EH (cell line): ENCODE measurements around the gene LCOR.

Source experiments
- DNase-seq: peaks from one replicate; pipeline ENCODE4 v3.0.0-alpha.2; 2015; ENCODE audit warnings: low read depth

The LCOR gene

DNA sequence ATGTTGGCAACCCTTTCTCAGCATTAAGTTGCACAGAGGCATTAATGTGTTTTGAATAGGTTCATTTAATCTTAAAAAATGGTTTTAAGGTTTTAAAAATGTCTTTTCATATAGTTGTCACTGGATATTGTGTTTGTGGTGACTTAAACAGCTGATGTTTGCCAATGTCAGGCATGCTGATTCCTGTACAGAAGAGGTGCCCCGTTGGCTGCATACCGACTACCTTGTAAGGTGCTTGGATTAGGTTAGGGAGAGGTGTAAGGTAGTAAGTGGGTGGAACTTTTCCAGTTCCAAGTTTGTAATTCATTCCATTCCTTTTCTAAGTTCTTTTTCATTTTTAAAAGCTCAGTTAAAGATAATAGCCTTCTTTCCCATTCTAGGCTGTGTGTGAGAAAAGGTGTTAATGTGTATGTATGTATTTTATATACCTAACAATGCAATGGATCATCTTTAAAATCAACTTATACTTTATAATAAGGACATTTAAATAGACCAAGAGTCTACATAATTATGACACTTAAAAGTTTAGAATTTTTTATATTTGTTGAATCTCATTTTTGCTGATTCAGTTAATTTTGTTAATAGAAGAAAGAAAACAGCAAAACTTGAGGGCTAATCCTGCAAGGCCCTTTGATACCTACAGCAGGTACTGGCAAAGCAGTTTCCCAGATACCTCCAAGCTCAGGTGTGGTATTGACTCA lies 155.2 kb downstream of the LCOR start:
- DNase-seq = no peak

DNA sequence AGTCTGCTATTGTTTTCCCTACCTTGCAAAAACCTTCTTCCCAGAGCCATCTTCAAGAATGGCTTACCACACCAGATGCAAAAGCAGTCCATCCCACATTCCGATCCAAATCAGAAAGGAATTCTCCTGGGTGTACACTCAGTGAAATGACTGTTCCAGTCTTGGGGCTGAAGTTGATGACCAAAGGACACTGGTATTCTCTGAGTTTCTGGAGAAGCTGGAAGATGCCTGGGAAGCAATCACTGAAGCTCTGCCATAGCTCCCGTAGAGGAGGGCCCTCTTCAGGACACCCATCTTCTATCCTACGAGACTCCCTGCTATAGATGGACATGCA lies 155.7 kb downstream of the LCOR start:
- peak; percentile 89 for DNase-seq

DNA sequence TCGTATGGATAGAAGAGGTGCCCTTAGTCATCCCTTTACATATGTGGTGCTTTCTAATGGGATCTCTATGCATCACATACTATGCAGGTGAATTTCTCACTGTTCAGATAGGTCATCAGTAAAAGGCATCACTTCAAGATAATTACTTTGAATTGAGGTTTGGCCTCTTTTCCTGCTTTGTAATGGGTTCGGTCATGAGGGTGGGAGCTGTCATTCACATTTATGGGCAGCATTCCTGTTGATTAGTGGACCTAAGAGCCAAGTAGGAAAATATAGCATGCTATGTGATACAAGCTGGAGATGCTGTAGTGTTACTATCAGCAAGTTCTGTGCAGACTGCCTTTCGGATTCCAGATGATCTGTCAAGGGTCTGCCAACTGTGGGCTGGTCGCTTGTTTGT lies 156.3 kb downstream of the LCOR start:
- peak; percentile 70 for DNase-seq

DNA sequence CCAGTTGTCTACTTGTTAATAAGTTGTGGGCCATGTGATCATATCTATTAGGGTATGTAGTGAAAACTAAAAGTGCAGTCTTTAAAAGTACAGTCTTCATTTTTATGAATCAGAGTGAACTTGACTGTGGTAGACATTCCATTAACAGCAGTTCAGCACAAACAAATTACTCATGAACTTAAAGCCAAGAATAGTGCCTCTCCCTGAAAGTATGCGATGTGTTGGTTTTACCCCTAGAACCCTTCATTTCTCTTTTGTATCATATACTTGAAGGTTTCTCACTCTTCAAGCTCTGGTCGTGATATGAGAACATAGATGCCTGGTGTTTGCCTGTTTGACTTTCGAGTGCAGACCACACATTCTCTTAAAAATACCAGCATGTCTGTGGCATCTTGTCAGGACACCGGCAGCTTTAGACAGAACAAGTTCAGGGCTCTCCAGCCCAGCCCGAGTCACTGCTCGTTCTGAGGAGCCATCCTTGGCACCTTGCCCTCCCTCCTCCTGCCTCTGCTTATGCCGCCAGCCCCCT lies 159.3 kb downstream of the LCOR start:
- peak; percentile 89 for DNase-seq

DNA sequence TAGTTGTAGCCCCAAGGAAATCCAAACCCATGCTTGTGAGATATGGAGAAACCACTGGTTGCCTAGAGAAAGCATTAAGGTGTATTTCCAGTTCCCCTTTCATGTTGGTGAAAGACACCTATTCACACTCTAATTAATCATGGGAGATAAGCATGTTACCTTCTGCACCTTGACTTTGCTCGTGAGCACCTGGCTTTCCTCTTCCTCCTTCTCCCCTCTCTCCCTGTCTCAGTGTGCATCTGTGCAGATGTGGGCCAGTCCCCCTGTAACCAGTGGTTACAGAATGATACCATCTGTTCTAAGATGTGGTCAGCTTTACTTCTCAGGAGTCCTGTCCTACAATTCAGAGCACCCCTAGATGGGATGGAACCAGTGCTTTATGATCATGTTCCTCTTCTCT lies 160.6 kb downstream of the LCOR start:
- no peak for DNase-seq

DNA sequence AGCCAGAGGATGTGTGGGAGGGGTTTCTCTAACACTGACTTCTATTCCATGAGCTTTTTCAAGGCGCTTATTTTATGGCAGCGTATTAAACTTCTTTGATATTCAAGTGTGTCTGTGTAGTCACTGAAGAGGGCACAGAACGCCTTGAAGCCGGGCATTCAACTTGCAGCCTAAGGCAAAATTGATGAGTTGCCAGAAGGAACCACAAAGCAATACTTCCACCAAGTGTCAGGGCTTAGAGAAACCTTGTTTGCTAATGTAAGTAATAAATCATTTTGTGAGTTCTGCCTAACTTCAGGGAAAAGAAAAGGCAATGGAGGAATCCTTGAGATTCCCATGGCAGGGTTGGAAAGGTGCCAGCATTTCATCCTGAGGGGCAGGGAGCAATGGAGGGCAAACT lies 163.8 kb downstream of the LCOR start:
- peak; percentile 67 for DNase-seq

DNA sequence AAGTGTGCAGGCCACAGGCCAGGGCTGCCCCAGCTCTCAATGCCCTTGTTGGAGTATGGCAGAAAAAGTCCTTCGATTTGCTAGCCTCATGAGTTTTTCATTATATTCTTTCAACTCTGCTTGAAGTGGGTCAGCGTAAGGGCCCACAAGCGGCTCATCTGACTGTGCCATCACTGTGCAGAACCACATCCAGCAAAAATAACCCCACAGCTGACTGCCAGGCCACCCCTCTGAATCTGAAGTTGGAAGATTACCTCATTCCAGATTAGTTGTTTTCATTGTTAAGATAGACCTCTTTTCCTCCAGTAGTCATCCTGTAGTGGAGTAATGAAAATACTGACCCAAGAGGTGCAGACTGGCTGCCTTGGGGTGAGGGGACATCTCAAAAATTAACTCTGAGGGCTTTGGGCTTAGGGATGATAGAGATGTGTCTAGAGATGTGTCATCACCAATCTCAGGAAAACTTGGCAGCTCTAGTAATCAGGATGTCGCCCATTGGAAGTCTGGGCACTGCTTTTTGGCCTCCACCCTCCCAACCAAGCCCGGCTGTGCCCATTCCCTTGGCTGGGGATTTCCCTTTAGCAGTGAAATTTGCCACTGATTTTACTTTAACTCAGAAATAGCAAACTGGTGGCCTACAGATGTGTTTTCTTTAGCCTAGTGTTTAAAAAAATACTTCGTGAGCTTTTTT lies 164.3 kb downstream of the LCOR start:
- no peak for DNase-seq

DNA sequence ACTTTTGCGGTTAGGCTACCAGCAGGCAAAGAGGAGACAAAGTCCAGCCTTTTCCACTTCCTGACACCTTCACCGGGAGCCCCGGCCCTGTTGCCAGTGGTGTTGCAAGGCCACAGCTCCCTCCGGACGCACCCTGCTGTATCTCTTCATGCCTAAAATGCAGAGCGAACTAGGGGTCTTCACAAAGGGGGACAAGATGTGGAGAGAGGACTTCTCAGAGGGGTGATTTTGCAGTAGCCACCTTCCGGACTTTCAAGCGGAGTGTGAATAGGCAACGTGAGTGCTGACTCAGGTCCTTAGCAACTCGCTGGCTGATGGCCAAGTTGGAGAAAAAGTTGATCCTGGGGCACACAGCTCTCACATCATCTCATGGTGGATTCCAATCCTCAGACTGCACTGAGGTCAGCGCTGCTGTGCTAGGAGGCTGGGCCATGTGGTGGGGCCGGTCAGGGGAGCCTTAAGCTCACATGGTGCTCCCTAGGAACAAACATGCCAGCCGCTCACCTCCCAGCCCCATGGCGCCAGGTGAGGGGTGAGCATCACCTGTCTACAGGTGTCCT lies 166.3 kb downstream of the LCOR start:
- DNase-seq = peak; percentile 40

DNA sequence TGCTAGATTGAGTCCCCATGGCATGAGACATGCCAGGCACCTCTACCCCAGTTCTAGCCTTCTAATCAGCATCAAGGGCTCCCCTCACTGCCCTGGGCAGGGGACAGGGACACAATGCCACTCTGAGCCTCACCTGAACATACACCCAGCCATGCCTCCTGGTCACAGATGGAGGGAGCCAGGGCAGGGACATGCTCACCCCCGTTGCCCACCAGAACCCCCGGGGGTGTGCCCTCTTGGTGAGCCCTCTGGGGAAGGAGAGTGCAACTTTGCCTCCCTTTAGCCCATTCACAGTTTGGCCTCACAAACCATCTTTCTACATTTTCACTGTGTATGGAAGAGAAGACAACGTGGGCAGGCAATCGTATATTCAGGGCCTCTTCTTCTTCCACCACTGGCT lies 167.2 kb downstream of the LCOR start:
- no peak for DNase-seq

DNA sequence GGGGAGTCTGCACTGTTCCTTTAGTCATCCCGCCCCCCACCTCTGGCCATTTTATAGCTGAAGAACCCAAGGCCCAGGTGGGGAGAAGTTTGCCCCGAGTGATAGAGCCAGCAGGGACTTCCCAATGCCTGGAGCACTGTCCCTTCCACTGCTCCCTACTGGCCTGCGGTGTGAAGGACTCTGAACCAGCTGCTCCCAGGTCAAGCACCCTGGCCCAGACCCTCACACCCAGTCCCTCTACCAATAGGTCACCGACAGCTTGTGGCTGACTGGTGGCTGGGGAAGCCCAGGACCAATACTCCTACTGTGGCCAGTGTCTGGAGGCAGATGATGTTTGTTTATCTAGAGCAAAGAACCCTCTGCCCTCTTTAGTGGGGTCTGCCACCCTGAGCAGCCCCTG lies 167.9 kb downstream of the LCOR start:
- no peak for DNase-seq

DNA sequence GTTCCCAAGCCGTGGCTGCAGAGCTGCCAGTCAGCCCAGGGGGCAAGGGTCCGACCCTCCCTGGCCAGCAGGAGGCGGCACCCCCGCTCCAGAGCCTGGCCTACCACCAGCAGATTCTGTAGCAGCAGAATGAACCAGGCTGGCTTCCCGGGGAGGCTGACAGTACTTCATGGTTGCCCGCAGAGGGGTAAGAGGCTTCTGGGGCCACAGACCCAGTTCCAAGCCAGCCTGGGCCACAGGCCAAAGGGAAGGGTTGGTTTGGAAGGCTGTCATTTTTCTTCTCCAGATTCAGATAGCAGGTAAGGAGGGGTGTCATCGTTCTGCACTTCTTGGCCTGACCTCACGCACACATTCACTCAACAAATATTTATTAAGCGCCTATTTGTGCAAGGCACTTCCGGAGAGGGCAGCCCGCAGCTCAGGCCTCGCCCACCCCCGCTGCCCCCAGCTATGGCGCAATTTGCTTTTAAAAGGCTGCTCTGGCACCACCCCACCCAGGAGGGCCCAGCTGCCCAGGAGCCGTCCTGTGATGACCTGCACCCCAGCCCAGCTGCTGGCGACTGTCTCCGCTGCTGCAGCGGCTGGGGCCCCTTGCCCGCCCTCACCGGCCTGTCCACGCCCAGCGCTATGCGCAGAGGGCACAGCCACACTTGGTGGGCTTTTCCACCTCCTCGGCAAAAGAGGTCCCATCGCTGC lies 168.5 kb downstream of the LCOR start:
- DNase-seq = no peak

DNA sequence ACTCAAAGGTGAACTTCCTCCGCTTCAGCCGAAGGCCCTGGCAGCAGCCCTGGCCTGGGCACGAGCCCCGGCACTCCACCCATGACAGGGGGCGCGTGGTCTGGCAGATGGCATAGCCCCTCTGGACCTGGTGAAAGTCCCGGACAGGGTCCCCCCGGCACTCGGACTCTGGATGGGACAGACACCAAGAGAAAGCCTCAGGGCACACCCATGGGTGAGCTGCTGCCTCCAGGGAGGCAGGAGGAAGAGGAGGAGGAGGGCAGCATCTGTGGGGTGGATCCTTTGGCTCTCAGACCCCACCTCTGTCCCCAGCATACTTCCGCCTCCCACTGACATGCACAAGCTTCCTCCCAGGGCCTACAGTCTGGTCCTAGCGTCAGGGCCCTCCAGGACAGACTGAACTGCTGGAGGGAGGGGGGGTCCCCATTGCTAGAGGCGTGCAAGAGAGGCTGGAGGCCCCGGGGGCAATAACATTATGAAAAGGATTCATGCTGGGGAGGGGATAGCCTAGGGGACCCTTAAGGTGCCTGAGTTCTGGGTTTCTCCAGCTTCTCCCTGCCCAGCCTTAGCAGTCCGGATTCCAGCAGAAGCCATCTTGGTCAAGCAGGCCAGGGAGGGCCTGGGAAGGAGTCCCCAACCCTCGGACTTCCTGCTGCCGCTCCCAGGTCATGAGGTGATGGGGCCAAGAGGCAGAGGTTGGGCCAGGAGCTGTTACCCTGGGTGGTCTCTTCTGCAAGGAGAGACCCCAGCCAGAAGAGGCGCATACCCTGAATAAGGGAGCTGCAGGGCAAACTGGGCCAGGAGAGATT lies 169.3 kb downstream of the LCOR start:
- DNase-seq = no peak

DNA sequence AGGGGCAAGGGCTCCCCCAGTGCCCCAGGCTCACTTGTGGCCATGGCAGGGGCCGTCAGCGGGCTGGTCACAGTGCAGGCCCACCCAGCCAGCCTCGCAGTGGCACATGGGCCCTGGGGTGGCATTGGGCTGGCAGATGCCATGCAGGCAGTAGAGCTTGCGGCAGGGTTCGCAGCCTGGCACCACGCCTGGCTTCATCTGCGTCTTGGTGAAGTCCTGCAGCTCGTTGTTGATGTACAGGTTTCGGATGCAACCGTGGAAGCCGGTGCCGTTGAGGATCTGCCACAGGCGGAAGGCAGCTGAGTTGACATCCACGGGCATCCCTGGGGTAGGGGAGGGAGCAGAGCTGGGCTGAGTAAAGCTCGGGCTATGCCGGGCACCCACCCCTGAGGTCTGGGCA lies 170.6 kb downstream of the LCOR start:
- DNase-seq = no peak

DNA sequence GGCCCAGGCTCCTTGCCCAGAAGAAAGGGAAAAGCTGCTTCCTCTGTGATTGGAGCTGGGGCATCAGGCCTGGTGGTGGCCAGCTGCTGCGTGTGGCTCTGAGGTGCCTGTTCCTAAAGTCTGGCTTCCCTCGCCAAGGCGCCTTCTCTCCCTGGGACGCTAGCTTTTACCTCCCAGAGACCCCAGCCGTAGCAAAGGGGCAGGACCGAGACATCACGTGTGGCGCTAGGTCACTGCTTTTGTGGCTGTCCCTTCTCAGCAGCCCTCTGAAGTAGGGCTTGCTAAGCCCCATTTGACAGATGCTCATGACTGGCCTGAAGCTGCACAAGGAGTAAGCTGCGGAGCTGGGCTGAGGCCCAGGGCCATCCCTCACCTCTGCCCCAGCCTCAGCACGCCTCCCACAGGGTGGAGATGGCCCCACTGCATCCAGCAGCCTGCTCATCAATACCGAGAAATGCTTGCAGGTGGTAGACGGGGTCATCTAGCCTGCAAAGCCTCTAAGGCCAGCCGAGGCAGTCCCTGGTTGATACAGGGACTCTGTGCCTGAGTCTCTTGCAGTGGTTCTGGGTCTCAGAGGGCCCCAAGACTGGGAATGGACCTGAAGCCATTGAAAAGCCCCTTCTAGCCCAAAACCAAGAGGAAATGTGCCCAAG lies 171.2 kb downstream of the LCOR start:
- DNase-seq = no peak

DNA sequence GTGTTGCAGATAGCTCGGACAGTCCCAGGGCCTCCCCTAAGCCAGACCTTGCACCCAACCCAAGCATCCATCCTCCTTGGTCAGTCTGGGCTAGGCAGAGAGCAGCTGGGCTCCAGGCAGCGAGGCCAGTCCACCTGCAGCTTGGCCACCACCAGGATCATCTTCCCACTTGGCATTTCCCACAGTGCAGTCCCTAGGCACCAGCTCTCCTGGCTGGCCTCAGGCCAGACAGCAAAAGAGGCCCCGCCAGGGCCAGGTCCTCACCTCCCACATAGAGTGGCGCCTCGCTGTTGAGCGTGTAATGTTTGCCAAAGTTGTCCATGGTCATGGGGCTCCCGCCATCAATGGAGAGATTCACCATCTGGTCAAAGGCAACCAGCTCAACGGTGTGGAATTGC lies 171.7 kb downstream of the LCOR start:
- DNase-seq = no peak

DNA sequence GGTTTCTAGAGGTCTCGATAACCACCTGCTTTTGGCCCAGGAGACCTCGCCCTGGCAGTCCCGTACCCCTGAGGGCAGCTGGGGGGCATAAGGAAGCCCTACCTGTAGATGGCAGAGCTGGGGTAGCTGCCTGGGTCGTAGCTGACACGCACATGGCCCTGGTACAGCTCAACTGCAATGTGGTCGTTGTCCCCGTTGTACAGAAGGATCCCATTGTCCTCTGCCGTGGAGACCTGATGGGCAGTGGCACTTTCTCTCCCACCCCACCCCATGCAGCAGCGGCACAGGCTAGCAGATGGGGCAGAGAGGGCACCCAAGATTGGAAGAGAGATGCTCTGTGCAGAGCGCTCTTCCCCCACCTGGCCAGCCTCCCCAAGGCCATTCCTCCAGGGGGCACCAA lies 172.5 kb downstream of the LCOR start:
- no peak for DNase-seq

DNA sequence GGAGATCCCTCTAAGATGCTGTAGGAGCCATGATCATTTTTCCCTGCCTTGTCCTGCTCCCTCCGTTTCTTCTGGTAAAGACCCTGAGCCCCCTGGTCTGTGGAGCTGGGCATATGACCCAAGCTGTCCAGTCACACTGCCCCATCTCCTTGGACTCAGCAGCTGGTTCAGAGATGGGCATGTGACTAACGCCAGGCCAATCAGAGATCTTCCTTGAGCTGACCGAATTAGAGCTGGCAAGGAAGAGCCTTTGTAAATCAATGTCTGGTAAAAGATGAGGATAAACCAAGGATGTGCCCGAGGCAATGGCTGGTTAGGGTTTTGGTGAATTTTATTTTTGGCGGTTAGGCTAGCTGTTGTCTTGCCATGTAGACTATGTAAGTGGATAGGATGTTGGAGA lies 173.3 kb downstream of the LCOR start:
- DNase-seq = no peak

DNA sequence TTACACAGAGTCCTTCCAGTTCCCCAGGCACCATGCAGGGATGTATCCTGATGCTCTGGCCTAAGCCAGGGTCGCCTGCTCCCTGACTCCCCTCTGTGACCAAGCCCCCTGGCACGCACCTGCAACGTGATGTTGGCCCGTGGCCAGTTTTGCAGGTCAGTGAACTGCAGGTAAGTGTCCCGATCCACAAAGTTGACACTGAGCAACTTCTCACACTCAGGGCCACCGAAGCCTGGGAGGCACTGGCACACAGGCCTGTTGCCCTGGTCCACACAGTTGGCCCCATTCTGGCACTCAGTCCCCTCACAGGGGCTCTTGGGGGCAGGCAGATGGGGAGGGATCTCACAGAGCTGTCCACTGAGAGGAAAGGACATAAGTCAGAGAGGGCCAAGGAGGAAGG lies 174.3 kb downstream of the LCOR start:
- no peak for DNase-seq

DNA sequence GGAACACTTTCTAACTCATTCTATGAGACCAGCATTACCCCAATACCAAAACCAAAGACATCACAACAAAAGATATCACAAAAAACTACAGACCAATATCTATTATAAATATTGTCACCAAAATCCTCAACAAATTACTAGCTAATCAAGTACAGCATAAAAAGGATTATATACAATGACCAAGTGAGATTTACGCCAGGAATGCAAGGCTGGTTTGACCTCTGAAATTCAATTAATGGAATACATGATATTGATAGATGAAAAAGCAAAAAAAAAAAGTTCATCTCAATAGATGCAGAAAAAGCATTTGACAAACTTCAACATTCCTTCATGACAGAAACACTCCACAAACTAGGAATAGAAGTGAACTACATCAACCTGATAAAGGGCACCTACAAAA lies 175.3 kb downstream of the LCOR start:
- no peak for DNase-seq

DNA sequence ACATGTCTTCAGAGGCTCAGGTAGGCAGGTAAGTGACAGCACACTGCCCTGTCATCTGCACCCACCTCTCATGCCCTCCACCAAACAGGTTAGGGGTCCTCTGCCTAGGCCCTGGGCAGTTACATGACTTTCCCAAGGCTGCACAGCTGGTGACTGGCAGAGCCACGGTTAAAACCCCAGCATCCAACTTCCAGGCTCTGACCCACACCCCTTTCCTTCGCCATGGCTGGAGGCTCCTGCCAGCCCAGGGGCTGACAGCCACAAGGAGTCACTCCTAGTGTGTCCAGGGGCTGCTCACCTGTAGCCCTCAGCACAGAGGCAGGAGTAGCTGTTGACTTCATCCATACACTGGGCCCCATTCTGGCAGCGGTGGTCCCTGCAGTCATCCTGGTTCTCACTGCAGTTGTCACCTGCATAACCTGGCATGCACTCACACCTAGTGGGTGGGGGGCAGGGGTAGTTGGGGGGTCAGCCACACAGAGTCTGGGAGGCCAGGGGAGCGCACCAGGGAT lies 178.7 kb downstream of the LCOR start:
- no peak for DNase-seq

DNA sequence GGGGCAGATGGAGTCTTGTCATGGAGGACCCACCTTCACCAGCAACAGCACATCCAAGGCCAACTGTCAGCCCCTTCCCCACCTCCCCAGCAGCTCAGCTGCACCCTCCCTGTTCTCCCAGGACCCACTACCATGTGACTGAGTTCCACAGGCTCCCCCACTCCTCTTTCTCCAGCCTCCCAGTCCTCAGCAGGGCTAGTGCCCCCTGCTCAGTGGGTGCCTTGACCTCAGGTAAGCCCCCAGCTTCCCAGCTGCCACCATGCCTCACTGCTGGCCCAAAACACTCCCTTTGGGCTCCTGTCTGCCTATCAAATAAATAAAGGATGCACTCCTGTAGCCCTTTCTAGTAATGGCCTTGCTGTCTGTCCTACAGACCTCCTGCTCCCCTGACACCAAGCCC lies 179.3 kb downstream of the LCOR start:
- no peak for DNase-seq
